HepG2 (cell line): ENCODE data around the gene SLC2A10. TPM values are rescaled to one million over a fixed set of nuclear protein-coding genes. Genes with fewer than 3 reads are reported as not detected.

ENCODE experiments used
- AGO2 ChIP-seq: fragments of 200-400 bp; formaldehyde crosslinking; optimal IDR thresholded peaks from 2 replicates; pipeline ENCODE3; 2017; ENCODE audit warnings: mild to moderate bottlenecking, low read depth, low read length, moderate library complexity
- CEBPB ChIP-seq: IDR thresholded peaks from 2 replicates; pipeline ENCODE4 v1.6.1; 2011; ENCODE audit warnings: low read depth, low read length, improper control_type of control experiment, borderline replicate concordance
- FOXC1 ChIP-seq: sonication (generic); formaldehyde crosslinking; IDR thresholded peaks from 2 replicates; pipeline ENCODE4 v1.8.0; 2022; ENCODE audit warnings: mild to moderate bottlenecking, missing genetic modification reagents, borderline replicate concordance
- KDM5B ChIP-seq: sonication (generic); formaldehyde crosslinking; IDR thresholded peaks from 2 replicates; pipeline ENCODE4 v1.4.0; 2020; ENCODE audit warnings: missing genetic modification reagents, mild to moderate bottlenecking, borderline replicate concordance
- POLR2AphosphoS5 ChIP-seq: IDR thresholded peaks from 2 replicates; pipeline ENCODE4 v1.6.1; 2012; ENCODE audit warnings: low read depth, low read length
- RBAK ChIP-seq: sonication (generic); formaldehyde crosslinking; IDR thresholded peaks from 2 replicates; pipeline ENCODE4 v1.5.1; 2020; ENCODE audit warnings: mild to moderate bottlenecking, missing genetic modification reagents
- RBM22 ChIP-seq: fragments of 200-400 bp; formaldehyde crosslinking; optimal IDR thresholded peaks from 2 replicates; pipeline ENCODE3; 2017; ENCODE audit warnings: mild to moderate bottlenecking, low read length, moderate library complexity
- SIX4 ChIP-seq: sonication (generic); formaldehyde crosslinking; IDR thresholded peaks from 2 replicates; pipeline ENCODE4 v1.4.0; 2020; ENCODE audit warnings: missing genetic modification reagents
- SOX13 ChIP-seq, 3 experiments: fragments of 450-650 bp in 1 of 3; sonication (generic) in 1 of 3; formaldehyde crosslinking in 1 of 3; IDR thresholded peaks in 2 of 3; conservative IDR thresholded peaks in 1 of 3; 2 replicates each; pipeline versions ENCODE4 v1.5.0 to v1.6.1; 2016 to 2020; ENCODE audit warnings: antibody characterized with exemption in 1 of 3, mild to moderate bottlenecking in 1 of 3, missing compliant biosample characterization in 1 of 3, missing genetic modification reagents in 1 of 3, moderate library complexity in 1 of 3
- SP5 ChIP-seq: IDR thresholded peaks from 2 replicates; pipeline ENCODE4 v1.6.1; 2016; ENCODE audit warnings: low read depth, borderline replicate concordance
- YEATS2 ChIP-seq: sonication (generic); formaldehyde crosslinking; IDR thresholded peaks from 2 replicates; pipeline ENCODE4 v1.4.0; 2020; ENCODE audit warnings: missing genetic modification reagents, borderline replicate concordance
- ZC3H13 ChIP-seq: sonication (generic); formaldehyde crosslinking; IDR thresholded peaks from 2 replicates; pipeline ENCODE4 v1.8.1; 2023; ENCODE audit warnings: mild to moderate bottlenecking, missing genetic modification reagents, moderate library complexity
- ZNF792 ChIP-seq: IDR thresholded peaks from 2 replicates; pipeline ENCODE4 v1.6.1; 2016
- polyA plus RNA-seq, 8 experiments: library from polyadenylated mRNA; depleted of rRNA in 3 of 8; stranded (reverse) in 7 of 8; unstranded in 1 of 8; fragments of >200 nt; fragmentation: Illumina TruSeq in 4 of 8; extraction: Trizol in 4 of 8; gene quantifications; 2 replicates each; pipeline versions ENCODE4 v1.2.1 to v1.2.3, GENCODE V29; 2011 to 2016; ENCODE audit warnings: low read depth in 4 of 8, missing spikeins in 1 of 8, mixed read lengths in 1 of 8; ENCODE audit not compliant: insufficient read depth in 1 of 8
- total RNA-seq, 5 experiments: library from RNA; depleted of rRNA; stranded (reverse); fragments of >200 nt; fragmentation: Illumina TruSeq; extraction: Trizol; gene quantifications; 2 replicates each; pipeline ENCODE4 v1.2.3, GENCODE V29; 2016; ENCODE audit warnings: low read depth in 1 of 5
- TF ChIP-seq, protein P1 (sequence below): sonication (generic); formaldehyde crosslinking; IDR thresholded peaks from 2 replicates; pipeline ENCODE4 v1.4.0; 2020; ENCODE audit warnings: missing genetic modification reagents, mild to moderate bottlenecking, borderline replicate concordance
- TF ChIP-seq, protein P2 (sequence below): sonication (generic); formaldehyde crosslinking; IDR thresholded peaks from 2 replicates; pipeline ENCODE4 v1.5.1; 2020; ENCODE audit warnings: mild to moderate bottlenecking, missing genetic modification reagents, moderate library complexity
- TF ChIP-seq, protein P3 (sequence below): sonication (generic); formaldehyde crosslinking; IDR thresholded peaks from 2 replicates; pipeline ENCODE4 v1.9.0; 2022; ENCODE audit warnings: missing genetic modification reagents, mild to moderate bottlenecking, borderline replicate concordance
- TF ChIP-seq, protein P4 (sequence below): IDR thresholded peaks from 2 replicates; pipeline ENCODE4 v1.6.1; 2016; ENCODE audit warnings: mild to moderate bottlenecking

The SLC2A10 gene
- total and polyA plus RNA-seq, 2 of the 13 experiments (the other 11 are each of a cell fraction or from before 2014, with no cell fraction given), result 16.0 to 18.4 TPM

DNA sequence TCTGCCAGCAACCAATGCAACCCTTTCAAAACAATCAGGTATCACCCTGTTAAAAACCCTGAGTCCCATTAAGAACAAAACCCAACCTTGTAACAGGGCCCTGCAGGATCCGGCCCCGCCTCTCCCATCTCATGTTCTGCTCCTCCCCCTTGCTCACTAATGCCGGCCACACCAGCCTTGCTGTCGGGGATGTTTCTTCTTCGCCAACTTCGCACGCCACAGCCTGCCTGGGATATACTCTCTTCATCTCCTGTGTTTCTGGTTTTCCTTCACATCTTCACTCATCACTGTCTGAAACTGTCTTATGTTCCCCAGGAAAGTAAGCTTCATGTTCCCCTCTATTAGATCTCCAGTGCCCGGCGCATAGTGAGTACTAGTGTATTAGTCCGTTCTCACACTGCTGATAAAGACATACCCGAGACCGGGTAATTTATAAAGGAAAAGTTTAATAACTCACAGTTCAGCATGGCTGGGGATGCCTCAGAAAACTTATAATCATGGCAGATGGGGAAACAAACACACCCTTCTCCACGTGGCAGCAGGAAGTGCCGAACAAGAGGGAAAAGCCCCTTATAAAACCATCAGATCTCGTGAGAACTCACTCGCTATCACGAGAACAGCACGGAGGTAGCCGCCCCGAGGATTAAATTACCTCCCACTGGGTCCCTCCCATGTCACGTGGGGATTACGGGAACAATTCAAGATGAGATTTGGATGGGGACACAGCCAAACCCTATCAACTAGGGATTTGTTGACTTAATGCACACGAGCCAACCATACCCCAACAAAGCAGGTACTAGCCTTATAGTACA lies 25.3 kb upstream of the SLC2A10 start (continued):
- TF ChIP-seq POLR2AphosphoS5 (peak; percentile 8), KDM5B (CRISPR knock-in tag) (0 out of 2 replicates have a peak, but pooled peaks have one; percentile 35), RBAK (CRISPR knock-in tag) (0 out of 2 replicates have a peak, but pooled peaks have one; percentile 81), SIX4 (CRISPR knock-in tag) (0 out of 2 replicates have a peak, but pooled peaks have one; percentile 23), YEATS2 (CRISPR knock-in tag) (no peak), SP5 (CRISPR knock-in tag) (peak; percentile 69; the same call in 1 of the 2 replicates), AGO2 (peak; percentile 32), RBM22 (peak; percentile 88), ZNF792 (CRISPR knock-in tag) (no peak), FOXC1 (CRISPR knock-in tag) (0 out of 2 replicates have a peak, but pooled peaks have one; percentile 25), SOX13 (IDR thresholded peaks at IDR 0.05) (no peak), SOX13 (CRISPR knock-in tag; conservative IDR thresholded peaks at IDR 0.05 in 1 of 2, IDR thresholded peaks at IDR 0.05 in 1 of 2) (0 out of 4 replicates have a peak, but pooled peaks of 1 of the 2 experiments have one; percentile 16), CEBPB (no peak), ZC3H13 (CRISPR knock-in tag) (peak; percentile 93)
- TF ChIP-seq, protein P1, sequence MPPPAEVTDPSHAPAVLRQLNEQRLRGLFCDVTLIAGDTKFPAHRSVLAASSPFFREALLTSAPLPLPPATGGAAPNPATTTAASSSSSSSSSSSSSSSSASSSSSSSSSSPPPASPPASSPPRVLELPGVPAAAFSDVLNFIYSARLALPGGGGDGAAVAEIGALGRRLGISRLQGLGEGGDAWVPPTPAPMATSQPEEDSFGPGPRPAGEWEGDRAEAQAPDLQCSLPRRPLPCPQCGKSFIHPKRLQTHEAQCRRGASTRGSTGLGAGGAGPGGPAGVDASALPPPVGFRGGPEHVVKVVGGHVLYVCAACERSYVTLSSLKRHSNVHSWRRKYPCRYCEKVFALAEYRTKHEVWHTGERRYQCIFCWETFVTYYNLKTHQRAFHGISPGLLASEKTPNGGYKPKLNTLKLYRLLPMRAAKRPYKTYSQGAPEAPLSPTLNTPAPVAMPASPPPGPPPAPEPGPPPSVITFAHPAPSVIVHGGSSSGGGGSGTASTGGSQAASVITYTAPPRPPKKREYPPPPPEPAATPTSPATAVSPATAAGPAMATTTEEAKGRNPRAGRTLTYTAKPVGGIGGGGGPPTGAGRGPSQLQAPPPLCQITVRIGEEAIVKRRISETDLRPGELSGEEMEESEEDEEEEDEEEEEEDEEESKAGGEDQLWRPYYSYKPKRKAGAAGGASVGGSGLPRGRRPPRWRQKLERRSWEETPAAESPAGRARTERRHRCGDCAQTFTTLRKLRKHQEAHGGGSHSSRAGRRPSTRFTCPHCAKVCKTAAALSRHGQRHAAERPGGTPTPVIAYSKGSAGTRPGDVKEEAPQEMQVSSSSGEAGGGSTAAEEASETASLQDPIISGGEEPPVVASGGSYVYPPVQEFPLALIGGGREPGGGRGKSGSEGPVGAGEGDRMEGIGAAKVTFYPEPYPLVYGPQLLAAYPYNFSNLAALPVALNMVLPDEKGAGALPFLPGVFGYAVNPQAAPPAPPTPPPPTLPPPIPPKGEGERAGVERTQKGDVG (CRISPR knock-in tag), result 0 out of 2 replicates have a peak, but pooled peaks have one; percentile 10
- TF ChIP-seq, protein P2, sequence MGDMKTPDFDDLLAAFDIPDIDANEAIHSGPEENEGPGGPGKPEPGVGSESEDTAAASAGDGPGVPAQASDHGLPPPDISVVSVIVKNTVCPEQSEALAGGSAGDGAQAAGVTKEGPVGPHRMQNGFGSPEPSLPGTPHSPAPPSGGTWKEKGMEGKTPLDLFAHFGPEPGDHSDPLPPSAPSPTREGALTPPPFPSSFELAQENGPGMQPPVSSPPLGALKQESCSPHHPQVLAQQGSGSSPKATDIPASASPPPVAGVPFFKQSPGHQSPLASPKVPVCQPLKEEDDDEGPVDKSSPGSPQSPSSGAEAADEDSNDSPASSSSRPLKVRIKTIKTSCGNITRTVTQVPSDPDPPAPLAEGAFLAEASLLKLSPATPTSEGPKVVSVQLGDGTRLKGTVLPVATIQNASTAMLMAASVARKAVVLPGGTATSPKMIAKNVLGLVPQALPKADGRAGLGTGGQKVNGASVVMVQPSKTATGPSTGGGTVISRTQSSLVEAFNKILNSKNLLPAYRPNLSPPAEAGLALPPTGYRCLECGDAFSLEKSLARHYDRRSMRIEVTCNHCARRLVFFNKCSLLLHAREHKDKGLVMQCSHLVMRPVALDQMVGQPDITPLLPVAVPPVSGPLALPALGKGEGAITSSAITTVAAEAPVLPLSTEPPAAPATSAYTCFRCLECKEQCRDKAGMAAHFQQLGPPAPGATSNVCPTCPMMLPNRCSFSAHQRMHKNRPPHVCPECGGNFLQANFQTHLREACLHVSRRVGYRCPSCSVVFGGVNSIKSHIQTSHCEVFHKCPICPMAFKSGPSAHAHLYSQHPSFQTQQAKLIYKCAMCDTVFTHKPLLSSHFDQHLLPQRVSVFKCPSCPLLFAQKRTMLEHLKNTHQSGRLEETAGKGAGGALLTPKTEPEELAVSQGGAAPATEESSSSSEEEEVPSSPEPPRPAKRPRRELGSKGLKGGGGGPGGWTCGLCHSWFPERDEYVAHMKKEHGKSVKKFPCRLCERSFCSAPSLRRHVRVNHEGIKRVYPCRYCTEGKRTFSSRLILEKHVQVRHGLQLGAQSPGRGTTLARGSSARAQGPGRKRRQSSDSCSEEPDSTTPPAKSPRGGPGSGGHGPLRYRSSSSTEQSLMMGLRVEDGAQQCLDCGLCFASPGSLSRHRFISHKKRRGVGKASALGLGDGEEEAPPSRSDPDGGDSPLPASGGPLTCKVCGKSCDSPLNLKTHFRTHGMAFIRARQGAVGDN (CRISPR knock-in tag), result peak; percentile 41
- TF ChIP-seq, protein P3, sequence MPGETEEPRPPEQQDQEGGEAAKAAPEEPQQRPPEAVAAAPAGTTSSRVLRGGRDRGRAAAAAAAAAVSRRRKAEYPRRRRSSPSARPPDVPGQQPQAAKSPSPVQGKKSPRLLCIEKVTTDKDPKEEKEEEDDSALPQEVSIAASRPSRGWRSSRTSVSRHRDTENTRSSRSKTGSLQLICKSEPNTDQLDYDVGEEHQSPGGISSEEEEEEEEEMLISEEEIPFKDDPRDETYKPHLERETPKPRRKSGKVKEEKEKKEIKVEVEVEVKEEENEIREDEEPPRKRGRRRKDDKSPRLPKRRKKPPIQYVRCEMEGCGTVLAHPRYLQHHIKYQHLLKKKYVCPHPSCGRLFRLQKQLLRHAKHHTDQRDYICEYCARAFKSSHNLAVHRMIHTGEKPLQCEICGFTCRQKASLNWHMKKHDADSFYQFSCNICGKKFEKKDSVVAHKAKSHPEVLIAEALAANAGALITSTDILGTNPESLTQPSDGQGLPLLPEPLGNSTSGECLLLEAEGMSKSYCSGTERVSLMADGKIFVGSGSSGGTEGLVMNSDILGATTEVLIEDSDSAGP (CRISPR knock-in tag), result peak; percentile 10; the same call in 1 of the 2 replicates
- TF ChIP-seq, protein P4, sequence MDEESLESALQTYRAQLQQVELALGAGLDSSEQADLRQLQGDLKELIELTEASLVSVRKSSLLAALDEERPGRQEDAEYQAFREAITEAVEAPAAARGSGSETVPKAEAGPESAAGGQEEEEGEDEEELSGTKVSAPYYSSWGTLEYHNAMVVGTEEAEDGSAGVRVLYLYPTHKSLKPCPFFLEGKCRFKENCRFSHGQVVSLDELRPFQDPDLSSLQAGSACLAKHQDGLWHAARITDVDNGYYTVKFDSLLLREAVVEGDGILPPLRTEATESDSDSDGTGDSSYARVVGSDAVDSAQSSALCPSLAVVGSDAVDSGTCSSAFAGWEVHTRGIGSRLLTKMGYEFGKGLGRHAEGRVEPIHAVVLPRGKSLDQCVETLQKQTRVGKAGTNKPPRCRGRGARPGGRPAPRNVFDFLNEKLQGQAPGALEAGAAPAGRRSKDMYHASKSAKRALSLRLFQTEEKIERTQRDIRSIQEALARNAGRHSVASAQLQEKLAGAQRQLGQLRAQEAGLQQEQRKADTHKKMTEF, result no peak
